ENCODE measurements around the gene MKI67. TPM values are rescaled to one million over a fixed set of nuclear protein-coding genes. Genes with fewer than 3 reads are reported as not detected.
A peak's percentile ranks its signal among the peaks of the same experiment; 100 is the strongest.

Gene MKI67
- total RNA-seq, 4 donors from 2014 or later: 5.6 to 13.0 (median 8.9) TPM

DNA sequence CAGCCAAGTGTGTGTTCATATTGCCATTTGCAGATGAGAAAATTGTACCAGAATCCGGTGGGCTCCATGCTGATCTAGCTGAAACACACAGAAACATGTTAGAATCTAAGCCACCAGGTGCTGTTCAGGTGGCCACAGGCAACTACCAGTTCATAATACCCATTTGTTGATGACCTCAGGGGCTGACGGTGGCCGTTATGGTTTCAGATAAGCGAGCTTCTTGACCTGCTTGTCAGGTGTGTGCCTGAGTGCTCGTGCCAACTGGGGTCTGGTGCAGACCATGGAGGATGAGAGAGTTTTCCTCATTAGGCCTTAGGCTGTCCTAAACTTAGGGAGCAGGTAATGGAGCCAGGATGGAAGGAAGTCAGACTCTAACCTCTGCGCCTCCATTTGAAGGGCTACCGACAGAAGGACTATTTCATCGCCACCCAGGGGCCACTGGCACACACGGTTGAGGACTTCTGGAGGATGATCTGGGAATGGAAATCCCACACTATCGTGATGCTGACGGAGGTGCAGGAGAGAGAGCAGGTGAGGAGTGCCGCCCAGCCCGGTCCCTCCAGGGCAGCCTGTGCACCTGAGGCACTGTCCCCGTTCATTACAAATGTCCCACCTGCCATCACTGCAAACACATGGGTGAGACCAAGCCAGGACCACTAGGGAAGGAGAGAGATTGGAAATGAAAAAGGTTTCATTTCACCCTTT lies 53.1 kb downstream of the MKI67 start:
- DNase-seq (ENCODE audit: low spot score in 2 of 2): peak; percentile 37 to 57
- H3K27ac ChIP-seq: no peak overlapping the region
- WGBS: 89% methylated on average over 13 of the region's 14 CpGs
- no peaks in the 10 kb centered on the region for H3K27me3 ChIP-seq
- peaks cover 10% of the 10 kb centered on the region for H3K4me1 ChIP-seq
- peaks cover 85% of the 10 kb centered on the region for H3K36me3 ChIP-seq
- TF ChIP-seq CTCF (IDR thresholded peaks at IDR 0.05) (no peak), EP300 (IDR thresholded peaks at IDR 0.05) (no peak), POLR2AphosphoS5 (IDR thresholded peaks at IDR 0.05) (no peak), POLR2A (IDR thresholded peaks at IDR 0.05) (no peak)
- H3K9me3 ChIP-seq: no peaks in the 10 kb centered on the region
- no peak overlapping the region for H3K4me3 ChIP-seq

- Histone ChIP-seq H3K9me3 (no peaks in the 10 kb centered on the region), H3K27me3 (no peaks in the 10 kb centered on the region), H3K4me3 (no peak overlapping the region), H3K36me3 (peaks cover 85% of the 10 kb centered on the region), H3K27ac (no peak overlapping the region), H3K4me1 (peaks cover 10% of the 10 kb centered on the region)
- WGBS: 78% methylated on average over 6 of the region's 6 CpGs
- no peak for DNase-seq (ENCODE audit: low spot score in 2 of 2)
- TF ChIP-seq EP300 (IDR thresholded peaks at IDR 0.05) (no peak), POLR2AphosphoS5 (IDR thresholded peaks at IDR 0.05) (no peak), CTCF (IDR thresholded peaks at IDR 0.05) (no peak), POLR2A (IDR thresholded peaks at IDR 0.05) (no peak)
These were observed 54.2 kb downstream of the MKI67 start for GRCh38 chr10:128072046-128072445.

- H3K36me3 ChIP-seq: peaks cover 84% of the 10 kb centered on the region
These were observed 54.8 kb downstream of the MKI67 start for GRCh38 chr10:128071417-128071782.

DNA sequence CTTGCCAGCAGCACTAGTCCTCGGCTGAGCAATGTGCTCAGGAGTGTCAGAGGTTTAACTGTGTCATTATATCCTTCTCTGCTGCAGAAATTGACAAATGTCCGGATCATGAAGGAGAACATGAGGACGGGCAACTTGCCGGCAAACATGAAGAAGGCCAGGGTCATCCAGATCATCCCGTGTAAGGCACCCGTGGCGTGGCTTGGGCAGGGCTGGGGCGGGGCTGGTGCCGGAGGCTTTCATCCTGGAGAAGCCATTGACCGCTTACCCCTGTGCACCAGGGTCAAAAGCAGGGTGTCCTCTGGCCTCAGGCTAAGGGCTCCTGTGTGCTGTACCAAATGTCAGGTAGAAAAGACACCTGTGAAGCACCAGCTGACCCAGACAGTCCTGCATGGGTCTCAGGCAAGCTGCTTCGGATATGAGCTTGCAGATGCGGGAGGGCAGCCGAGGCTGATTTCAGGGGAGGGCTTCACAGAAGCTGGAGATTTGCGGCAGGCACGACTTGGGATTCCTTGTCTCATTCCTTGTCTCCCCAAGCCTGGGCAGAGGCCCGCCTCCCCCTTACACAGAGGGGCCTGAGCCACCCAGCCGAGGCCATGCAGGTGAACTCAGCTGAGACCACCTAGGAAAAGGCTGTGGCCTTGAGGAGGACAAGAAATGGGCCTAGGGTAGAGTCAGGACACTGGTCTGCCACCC lies 55.4 kb downstream of the MKI67 start:
- TF ChIP-seq EP300 (IDR thresholded peaks at IDR 0.05) (no peak), POLR2AphosphoS5 (IDR thresholded peaks at IDR 0.05) (no peak), CTCF (IDR thresholded peaks at IDR 0.05) (no peak), POLR2A (IDR thresholded peaks at IDR 0.05) (no peak)
- peak in 1 of 2 donors; percentile 70 for DNase-seq (ENCODE audit: low spot score in 2 of 2)
- Histone ChIP-seq H3K36me3 (peaks cover 89% of the 10 kb centered on the region), H3K4me1 (peaks cover 10% of the 10 kb centered on the region), H3K4me3 (no peak overlapping the region), H3K27me3 (no peaks in the 10 kb centered on the region), H3K27ac (no peak overlapping the region), H3K9me3 (no peaks in the 10 kb centered on the region)
- 95% methylated on average over 11 of the region's 17 CpGs for whole genome bisulfite sequencing

More at GRCh38 chr10:128071417-128071782, 54.8 kb downstream of the MKI67 start:
- no peak for TF ChIP-seq POLR2AphosphoS5 (IDR thresholded peaks at IDR 0.05)
- TF ChIP-seq EP300 (IDR thresholded peaks at IDR 0.05): no peak
- no peak for TF ChIP-seq CTCF (IDR thresholded peaks at IDR 0.05)
- no peak for TF ChIP-seq POLR2A (IDR thresholded peaks at IDR 0.05)
- Histone ChIP-seq H3K27me3 (no peaks in the 10 kb centered on the region), H3K27ac (no peak overlapping the region), H3K4me3 (no peak overlapping the region), H3K9me3 (no peaks in the 10 kb centered on the region), H3K4me1 (peaks cover 10% of the 10 kb centered on the region)
- WGBS: 81% methylated on average over 8 of the region's 9 CpGs
- DNase-seq (ENCODE audit: low spot score in 2 of 2): peak in 1 of 2 donors; percentile 53

- peak in 1 of 2 donors; percentile 53 for DNase-seq (ENCODE audit: low spot score in 2 of 2)
- H3K36me3 ChIP-seq: peaks cover 85% of the 10 kb centered on the region
- no peaks in the 10 kb centered on the region for H3K27me3 ChIP-seq
- no peaks in the 10 kb centered on the region for H3K9me3 ChIP-seq
- H3K27ac ChIP-seq: no peak overlapping the region
- WGBS: 94% methylated on average over 9 of the region's 10 CpGs
- H3K4me1 ChIP-seq: peaks cover 15% of the 10 kb centered on the region
- TF ChIP-seq POLR2A (IDR thresholded peaks at IDR 0.05) (no peak), CTCF (IDR thresholded peaks at IDR 0.05) (no peak), EP300 (IDR thresholded peaks at IDR 0.05) (no peak), POLR2AphosphoS5 (IDR thresholded peaks at IDR 0.05) (no peak)
- no peak overlapping the region for H3K4me3 ChIP-seq
These were observed 56.1 kb downstream of the MKI67 start for GRCh38 chr10:128070161-128070560.
